Suppressor macrophage (primary cell): ENCODE results near the gene AQP12A.
A peak's percentile ranks its signal among the peaks of the same experiment; 100 is the strongest.
"Not testable (repeated sequence)": the region's sequence is repeated elsewhere in the genome, so short reads cannot be mapped to it uniquely, and the experiment has no call there.

Source experiments
- DNase-seq, 4 experiments: peaks; one replicate each; pipeline ENCODE4 v3.0.0-alpha.2; 2020 to 2022
- total RNA-seq, 17 experiments: gene quantifications; one replicate each; lab custom pipeline; 2026; ENCODE audit warnings: mixed read lengths in 6 of 17, inconsistent platforms in 3 of 17; lab: John Stamatoyannopoulos, UW

The AQP12A gene
- total RNA-seq: 0 to 0.55 (median 0) reads per million in 17 experiments

- not testable (repeated sequence) for DNase-seq
Measured at GRCh38 chr2:240691631-240692420, at the start of gene AQP12A. AQP12A (plus strand) TSS chr2:240691866; CDS start chr2:240691914, 48 bp downstream.

- DNase-seq: no peak
Measured at GRCh38 chr2:240642061-240642805, 49.4 kb upstream of the AQP12A start.

GRCh38 chr2:240642806-240643092, 48.9 kb upstream of the AQP12A start:
- DNase-seq: no peak

- DNase-seq: no peak
Measured at GRCh38 chr2:240643093-240643810, 48.4 kb upstream of the AQP12A start.

- no peak for DNase-seq
Measured at GRCh38 chr2:240643811-240644150, 47.9 kb upstream of the AQP12A start.

GRCh38 chr2:240644171-240644651, 47.5 kb upstream of the AQP12A start:
- DNase-seq: no peak

GRCh38 chr2:240644859-240645301, 46.8 kb upstream of the AQP12A start:
- DNase-seq: no peak

GRCh38 chr2:240645346-240645745, 46.3 kb upstream of the AQP12A start:
- DNase-seq: no peak

GRCh38 chr2:240645801-240646175, 45.9 kb upstream of the AQP12A start:
- DNase-seq: no peak

- DNase-seq: peak; percentile 60 to 78 (median 73)
Measured at GRCh38 chr2:240646176-240646899, 45.3 kb upstream of the AQP12A start.

- DNase-seq: no peak
Measured at GRCh38 chr2:240646900-240647502, 44.7 kb upstream of the AQP12A start.

- DNase-seq: no peak
Measured at GRCh38 chr2:240647503-240648154, 44.0 kb upstream of the AQP12A start.

GRCh38 chr2:240648155-240648649, 43.5 kb upstream of the AQP12A start:
- no peak for DNase-seq

- no peak for DNase-seq
Measured at GRCh38 chr2:240648650-240649275, 42.9 kb upstream of the AQP12A start.

GRCh38 chr2:240649331-240649730, 42.3 kb upstream of the AQP12A start:
- no peak for DNase-seq

GRCh38 chr2:240650254-240650965, 41.3 kb upstream of the AQP12A start:
- DNase-seq: no peak

- no peak for DNase-seq
Measured at GRCh38 chr2:240651185-240651584, 40.5 kb upstream of the AQP12A start.

GRCh38 chr2:240655931-240656886, 35.5 kb upstream of the AQP12A start:
- peak; percentile 54 to 84 (median 76) for DNase-seq

GRCh38 chr2:240659883-240660282, 31.8 kb upstream of the AQP12A start:
- DNase-seq: not testable (repeated sequence)
